GM19099 (cell line): Measurements from ENCODE around the gene PAFAH1B2.

Experiments used
- POLR2A ChIP-seq: IDR thresholded peaks from 3 replicates; pipeline ENCODE4 v1.6.1; 2011; ENCODE audit warnings: low read depth; ENCODE audit not compliant: insufficient read length; ENCODE audit errors: extremely low read depth

Gene PAFAH1B2

DNA sequence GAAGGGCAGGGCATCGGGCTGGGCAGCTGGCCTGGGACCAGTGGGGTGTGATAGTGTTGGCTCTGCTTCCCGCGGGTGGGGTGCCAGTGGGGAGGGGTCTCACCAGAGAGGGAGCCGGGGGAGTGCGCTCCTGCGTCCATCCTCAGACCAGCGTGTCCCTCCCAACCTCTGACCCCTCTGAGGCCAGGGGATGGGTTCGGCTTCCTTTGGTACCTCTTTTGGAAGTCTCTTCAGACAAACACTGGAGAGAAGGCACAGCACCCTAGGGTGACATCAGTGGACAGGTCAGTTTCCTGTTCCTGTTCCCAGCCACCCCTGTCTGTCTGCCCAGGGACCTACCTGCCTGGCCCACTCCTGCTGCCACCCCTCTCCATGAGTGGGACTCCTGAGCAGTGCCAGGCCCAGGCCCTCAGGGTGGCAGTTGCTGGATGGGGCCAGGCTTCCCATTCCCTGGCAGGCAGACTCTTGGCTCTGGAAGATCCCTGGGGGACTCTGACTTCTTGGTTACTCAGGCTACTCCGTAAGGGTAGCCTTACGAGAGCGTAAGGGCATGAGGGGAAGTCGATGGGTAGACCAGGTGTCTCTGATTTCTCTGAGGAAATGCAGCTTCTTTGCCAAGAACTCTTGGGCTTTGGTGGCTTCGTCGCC lies 57.7 kb downstream of the PAFAH1B2 start:
- no peak for TF ChIP-seq POLR2A

DNA sequence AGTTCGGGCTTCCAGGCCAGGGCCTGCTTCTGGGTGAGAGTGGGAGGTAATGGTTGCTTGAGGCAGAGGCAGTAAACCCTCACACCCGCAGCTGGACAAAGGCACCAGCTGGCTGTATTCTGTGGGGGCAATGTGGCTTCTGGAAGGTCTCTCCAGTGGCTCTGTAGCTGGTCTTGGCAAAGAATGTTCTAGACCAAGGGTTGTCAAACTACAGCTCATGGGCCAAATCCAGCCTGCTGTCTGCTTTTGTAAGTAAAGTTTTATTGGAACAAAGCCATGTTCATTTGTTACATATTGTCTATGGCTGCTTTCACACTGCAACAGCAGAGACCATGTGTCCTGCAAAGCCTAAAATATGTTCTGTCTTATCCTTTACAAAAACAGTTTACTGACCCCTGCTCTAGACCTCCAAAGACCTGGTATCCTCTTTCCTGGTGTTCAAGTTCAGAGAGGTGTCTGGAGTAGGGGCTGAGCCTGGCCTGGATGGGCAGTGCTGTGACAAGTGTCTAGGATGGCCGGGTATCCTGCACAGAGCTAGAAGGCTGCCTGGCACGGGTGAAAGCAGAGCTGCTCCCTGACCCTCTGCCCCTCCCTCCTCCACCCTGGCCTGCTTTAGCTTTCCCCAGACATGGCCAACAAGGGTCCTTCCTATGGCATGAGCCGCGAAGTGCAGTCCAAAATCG lies 58.4 kb downstream of the PAFAH1B2 start:
- no peak for TF ChIP-seq POLR2A

DNA sequence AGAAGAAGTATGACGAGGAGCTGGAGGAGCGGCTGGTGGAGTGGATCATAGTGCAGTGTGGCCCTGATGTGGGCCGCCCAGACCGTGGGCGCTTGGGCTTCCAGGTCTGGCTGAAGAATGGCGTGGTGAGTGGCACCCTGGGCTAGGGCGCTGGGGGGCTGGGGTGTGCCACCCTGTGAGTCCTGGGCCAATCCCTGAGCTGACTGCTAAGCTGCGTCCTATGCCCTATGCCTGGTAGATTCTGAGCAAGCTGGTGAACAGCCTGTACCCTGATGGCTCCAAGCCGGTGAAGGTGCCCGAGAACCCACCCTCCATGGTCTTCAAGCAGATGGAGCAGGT lies 59.0 kb downstream of the PAFAH1B2 start:
- TF ChIP-seq POLR2A = no peak

DNA sequence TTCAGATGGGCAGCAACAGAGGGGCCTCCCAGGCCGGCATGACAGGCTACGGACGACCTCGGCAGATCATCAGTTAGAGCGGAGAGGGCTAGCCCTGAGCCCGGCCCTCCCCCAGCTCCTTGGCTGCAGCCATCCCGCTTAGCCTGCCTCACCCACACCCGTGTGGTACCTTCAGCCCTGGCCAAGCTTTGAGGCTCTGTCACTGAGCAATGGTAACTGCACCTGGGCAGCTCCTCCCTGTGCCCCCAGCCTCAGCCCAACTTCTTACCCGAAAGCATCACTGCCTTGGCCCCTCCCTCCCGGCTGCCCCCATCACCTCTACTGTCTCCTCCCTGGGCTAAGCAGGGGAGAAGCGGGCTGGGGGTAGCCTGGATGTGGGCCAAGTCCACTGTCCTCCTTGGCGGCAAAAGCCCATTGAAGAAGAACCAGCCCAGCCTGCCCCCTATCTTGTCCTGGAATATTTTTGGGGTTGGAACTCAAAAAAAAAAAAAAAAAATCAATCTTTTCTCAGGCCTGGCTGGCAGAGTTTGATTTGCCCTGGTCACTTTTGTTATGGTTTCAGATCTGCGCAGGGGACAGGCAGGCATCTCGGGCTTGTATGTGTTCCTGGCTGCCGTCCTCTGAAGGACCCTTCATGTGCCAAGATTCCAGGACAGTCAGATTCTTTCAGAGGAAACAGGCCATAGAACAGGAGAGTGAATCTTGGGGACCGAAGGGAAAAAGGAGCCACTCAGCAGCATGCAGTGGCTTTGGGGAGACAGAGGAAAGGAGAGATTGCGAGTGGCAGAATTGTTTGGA lies 60.4 kb downstream of the PAFAH1B2 start:
- no peak for TF ChIP-seq POLR2A

DNA sequence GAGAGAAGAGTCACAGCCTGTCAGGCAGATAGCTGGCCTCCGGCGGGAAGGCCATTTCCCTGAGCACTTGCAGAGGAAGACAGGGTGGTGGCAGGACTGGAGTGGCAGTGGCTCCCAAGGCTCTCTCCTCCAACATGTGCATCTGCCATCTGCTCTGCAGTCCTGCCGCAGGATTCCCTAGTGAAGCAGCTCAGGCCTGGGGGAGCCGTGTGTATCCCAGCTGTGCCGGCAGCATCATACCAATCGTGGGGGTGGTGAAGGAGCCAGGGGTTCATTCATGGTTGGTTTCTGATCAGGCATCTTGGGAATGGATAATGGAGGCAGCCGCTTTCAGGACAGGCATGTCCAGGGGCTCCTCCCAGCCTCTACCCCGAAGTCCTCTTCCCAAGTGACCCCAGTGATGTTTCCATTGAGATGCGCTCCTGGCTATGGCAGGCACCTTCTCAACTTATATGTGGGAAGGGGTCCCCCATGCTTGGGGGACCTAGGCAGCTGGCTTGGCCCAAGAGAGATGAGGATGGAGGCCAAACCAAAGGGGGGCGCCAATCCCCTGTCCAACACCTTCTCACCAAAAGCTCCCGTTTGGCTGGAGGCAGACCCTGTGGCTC lies 61.2 kb downstream of the PAFAH1B2 start:
- no peak for TF ChIP-seq POLR2A

DNA sequence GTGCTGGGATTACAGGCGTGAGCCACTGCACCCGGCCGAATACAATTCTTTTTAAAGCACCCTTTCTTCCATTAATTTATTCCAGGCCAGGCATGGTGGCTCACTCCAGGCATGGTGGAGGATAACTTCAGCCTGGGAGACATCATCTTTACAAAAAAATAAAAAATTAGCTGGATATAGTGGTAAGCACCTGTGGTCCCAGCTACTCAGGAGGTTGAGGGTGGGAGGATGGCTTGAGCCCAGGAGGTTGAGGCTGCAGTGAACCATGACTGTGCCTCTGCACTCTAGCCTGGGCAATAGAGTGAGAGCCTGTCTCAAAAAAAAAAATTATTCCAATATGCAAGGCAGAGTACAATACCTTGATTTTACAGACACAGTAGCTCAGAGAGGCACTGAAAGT lies 66.5 kb downstream of the PAFAH1B2 start:
- TF ChIP-seq POLR2A = no peak

DNA sequence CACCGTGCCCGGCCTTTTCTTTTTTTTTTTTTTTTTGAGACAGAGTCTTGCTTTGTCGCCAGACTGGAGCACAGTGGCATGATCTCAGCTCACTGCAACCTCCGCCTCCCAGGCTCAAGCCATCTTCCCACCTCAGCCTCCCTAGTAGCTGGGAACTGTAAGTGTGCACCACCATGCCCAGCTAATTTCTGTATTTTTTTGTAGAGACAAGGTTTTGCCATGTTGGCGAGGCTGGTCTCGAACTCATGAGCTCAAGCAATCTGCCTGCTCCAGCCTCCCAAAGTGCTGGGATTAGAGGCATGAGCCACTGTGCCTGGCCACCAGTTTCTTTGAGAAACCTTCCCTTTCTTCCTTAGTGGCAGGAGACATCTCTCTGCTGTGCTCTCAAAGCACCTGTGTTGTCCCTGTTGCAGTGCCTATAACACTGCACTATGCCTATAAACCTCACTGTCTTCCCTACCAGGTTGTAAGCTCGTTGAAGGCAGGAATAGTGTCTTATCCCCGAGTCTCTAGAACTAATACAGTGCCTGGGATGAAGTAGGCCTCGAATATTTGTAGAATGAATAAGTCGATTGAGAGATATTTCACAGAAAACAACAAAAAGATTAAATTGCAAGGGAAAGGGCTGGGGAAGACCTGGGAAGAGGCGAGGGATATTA lies 68.7 kb downstream of the PAFAH1B2 start:
- TF ChIP-seq POLR2A = no peak

DNA sequence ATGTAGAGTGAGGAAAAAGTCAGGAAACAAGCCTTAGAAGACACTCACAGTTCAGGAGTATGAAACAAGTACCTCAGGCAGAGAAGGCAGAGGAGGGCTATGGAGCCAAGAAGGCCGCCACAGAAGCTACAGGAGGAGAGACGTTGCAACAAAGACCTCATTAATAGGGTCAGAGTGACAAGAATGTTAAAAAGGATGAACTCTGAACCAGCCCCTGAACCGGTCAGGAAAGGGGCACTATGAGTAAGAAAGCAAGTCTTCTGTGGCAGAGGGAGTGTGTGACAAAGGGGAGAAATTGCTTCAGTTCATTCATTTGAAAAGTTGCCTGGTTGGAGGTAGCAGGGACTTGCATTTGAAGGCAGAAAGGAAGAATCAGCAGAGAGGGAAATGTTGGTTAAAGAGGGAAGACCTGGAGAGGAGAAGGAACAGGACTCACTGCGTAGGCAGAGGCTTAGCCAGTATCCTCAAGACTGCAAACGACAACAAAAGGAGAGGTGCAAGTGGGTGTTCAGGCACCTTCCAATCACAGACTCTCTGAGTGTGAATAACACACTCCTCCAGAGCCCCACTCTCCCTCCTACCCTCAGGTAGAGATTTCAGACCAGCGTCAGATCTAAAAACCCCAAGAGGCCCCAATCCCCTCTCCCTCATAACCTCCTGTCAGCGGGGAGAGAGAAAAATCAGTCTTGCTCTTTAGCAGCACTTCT lies 70.5 kb downstream of the PAFAH1B2 start:
- no peak for TF ChIP-seq POLR2A

DNA sequence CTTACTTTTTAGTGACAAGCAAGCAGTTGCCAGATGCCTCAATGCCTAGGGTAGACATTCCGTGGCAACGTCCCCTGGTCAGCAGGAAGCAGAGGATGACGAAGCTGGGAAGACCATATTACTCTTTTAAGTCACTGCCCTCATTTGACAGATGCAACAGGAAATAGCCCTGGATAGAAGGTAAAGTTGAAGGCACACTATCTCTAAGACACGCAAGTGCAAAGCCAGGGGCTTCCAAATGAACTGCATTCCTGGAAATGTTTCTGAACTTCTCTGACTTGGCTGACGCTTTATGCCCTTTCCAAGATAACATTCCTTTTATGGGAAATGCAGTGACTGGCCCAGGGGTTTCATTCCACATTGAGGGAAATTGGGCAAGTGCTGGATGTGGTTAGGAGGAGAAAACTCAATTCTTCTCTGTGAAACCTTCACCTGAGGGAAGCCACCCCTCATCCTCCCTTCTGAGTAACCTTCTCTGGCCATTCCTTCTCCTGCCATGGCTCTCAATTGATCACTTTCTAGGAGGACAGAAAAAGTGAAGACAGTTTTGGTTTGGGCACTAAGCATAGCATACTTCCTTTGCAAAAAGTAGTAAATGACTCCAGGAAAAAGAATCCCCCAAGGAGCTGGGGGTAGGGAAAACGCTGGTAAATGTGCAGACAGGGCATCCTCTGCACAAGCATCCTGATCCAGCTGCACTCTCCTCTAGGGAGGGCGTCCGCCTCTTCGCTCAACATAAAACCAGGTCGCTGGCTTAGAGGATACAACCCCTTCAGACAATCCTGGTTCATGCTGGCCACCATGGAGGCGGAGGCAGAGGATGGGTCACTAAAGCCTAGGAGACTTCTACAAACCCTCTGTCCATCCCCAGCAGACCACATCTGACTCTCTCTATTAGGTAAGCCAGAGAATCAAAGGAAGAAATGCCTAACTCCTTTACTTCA lies 73.3 kb downstream of the PAFAH1B2 start:
- TF ChIP-seq POLR2A = no peak

DNA sequence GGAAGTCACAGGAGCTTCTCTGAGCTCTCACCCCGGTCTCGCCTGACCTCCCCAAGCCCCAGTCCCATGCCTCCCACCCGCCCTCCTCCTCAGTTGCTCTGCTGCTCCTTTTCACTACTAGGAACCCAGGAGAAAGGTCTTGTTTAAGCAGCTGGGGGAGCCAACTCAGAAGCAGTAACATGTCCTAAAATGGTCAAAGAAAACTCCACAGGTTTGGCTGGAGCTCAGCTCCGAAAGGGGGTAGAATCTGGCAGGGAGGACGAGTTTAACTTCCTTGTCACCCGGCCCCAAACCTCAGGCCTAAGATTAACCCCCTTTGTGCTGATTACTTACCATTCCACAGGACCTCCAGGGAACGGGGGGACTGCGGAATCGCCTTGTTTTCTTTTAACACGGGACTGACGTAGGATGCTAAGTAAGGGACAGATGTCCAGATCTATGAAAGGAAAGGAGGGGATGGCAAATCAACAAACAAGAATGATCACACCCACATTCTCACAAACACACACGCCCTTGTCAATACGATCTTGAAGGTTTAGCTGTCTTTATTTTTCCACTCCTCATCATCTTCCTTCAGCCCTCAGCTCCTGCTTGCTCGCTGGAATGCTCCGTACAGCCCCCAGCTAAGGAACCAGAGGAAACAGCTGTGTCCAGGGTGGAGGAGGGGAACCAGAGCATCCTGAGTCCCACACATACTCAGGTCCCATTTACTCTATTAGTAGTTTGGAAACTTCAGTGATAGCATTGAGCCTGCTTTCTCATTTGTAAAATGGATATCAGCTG lies 74.2 kb downstream of the PAFAH1B2 start:
- TF ChIP-seq POLR2A = no peak

DNA sequence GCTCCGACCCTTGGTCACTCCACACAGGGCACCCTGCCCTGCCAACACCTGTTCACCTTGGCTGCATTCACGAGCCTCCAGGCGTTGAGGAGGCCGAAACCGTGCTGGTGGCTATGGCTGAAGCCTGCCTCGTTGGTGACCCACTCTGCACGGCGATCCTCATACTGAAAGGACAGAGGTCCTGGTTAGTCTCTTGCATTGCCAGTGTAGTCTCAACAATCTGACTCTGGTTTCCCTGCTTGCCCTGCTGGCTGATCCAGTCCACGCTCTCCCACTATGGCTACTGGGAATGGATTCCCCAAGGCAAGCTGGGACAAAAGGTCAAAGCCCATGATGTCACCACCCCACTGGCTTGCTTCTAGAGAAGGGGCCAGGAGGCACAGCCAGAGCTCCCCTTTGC lies 74.9 kb downstream of the PAFAH1B2 start:
- TF ChIP-seq POLR2A = no peak

DNA sequence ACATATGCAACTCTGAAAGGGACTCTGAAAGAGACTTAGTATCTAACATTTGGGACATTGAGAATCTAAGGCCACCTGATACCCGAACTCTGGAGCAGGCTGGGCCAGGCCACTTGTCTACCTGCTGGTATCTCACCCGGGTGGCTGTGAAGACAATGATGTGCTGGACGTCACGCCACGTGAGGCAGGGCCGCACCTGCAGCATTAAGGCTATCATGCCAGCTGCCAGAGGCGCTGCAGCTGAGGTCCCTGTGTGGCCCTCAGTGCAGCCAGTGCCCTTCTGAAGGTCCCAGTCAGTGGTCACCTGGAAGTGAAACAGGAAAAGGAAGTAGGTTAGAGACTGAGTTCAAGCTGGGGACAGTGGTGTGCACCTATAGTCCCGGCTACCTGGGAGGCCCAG lies 75.4 kb downstream of the PAFAH1B2 start:
- TF ChIP-seq POLR2A = no peak

DNA sequence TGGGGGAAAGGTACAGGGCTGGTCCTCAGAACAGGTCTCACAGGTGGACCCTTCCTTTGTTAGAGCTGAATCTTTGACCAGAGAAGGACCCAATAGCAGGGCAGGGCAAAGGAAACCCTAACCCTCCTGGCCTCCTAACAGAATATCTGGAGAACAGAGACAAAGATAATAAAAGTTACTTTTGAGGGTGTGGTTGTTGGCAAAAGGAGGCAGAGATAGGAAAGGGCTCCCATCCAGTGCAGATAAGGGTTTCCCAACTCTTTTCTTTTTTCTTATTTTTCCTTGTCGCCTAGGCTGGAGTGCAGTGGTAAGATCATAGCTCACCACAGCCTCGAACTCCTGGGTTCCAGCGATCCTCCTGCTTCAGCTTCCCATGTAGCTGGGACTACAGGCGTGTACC lies 75.9 kb downstream of the PAFAH1B2 start:
- TF ChIP-seq POLR2A = no peak
